GM21515 (cell line): ENCODE results near the gene ZNF385B.

Source experiments
- ATAC-seq: cut with Tn5 transposase; IDR thresholded peaks from one replicate; pipeline ENCODE4 v1.9.1; 2021; ENCODE audit not compliant: unreplicated experiment

ZNF385B gene

DNA sequence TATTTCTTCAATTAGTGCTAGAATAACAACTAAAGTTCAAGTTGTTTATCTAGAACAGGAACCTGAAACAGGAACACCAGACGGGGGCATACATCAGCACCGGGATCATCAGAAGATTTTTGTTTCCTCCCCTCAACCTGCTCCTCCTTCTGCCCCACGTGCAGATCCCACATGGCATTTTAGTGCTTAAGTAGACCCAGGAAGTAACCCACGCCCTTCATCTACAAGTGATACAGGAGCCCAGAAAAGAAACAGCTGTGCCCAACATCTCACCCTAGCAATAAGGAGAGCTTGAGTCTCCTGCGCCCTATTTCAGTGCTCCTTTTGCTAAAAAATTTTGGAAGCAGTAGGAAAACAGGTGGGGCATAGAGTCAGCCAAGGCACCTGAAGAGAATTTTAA lies 5.2 kb downstream of the ZNF385B start:
- ATAC-seq: no peak

GRCh38 chr2:179855673-179856072 lies 5.7 kb downstream of the ZNF385B start:
- ATAC-seq: no peak

DNA sequence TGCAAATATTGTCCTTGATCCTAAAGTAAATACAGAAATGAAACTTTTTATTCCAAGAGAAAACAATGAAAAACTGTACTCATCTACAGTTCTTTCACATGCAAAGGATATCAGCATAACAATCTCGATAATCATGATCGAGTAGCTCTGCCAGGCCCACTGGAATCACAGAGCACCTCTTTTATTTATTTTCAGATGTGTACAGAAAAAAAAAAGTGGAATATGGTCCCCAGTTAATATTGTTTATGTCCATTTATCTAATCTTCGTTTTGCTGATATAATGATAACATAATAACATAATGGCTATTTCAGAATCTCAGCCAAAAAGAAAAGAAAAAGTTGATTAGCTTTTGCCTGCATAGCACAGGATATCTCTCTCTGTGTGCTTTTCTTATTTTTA lies 6.5 kb downstream of the ZNF385B start:
- ATAC-seq: no peak

GRCh38 chr2:179853108-179853507 lies 8.3 kb downstream of the ZNF385B start:
- no peak for ATAC-seq

DNA sequence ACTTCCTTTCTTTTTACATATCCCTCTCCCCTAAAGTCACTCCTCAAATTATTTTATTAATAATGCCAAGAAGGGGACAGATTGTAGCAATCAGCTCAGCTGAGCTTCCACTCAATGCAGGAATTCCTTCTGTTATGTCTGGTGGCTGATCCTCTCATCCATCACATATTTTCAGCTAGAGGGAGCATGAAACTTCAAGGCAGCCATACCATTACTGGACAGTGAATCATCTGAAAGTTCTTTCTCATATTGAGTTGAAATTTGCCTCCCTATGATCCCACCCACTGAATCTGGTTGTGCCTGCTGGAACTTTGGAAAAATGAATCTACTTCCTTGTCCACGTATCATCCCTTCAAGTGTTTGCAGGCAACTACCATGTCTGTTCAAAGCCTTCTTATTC lies 11.2 kb downstream of the ZNF385B start:
- ATAC-seq: no peak

GRCh38 chr2:179849719-179850118 lies 11.7 kb downstream of the ZNF385B start:
- ATAC-seq: no peak

GRCh38 chr2:179843541-179843940 lies 17.9 kb downstream of the ZNF385B start:
- ATAC-seq: no peak

DNA sequence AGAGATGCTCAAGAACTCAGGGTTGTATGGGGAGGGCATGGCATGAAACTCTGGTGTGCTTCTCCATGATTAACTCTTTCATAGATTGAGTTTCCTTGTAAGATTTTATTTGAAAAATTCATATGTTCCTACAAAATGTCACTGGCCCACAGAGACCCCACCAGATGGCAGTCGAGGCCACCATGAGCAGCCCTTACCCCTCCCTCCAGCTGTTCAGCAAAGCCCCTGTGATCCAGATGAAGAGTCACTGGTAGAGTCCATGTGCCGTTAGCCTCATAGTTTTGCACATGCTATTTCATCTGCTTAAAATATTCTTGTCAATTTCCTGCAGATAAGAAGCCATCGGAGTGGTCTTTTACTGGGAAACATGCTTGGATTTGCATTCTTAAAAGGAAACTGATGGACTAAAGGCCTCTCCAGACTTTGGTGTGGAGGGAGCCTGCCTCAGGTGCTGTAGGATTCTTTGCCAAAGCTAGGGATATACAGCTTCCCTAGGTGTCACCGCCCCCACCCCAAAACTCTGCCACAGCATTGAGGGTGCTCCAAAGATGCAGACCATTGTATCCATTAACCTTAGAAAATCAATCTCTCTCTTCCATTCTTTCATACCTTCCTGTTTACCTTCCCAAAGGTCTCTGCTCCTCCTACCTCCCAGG lies 18.8 kb downstream of the ZNF385B start:
- ATAC-seq: no peak

- no peak for ATAC-seq
Measured at GRCh38 chr2:179840840-179841239, 20.6 kb downstream of the ZNF385B start.

DNA sequence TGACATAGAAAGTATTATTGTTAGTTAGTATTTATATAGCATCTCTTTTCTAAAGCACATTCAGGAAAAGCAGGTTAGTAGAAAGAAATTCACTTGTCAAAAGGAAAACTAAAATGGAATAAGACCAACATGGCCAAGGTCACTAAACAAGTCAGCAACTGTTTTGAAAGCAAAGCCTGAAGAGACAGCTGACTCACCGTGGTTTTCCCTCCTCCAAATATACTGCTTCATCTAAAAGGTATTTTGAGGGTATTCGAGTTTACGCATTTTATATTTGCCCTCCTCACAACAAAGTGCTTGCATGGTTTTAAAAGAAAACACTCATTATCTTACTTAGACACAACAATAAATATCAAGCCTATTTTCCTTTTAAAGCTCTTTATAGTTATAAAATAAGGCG lies 24.0 kb downstream of the ZNF385B start:
- no peak for ATAC-seq

- no peak for ATAC-seq
Measured at GRCh38 chr2:179830043-179830787, 31.2 kb downstream of the ZNF385B start.

GRCh38 chr2:179826297-179826696 lies 35.1 kb downstream of the ZNF385B start:
- no peak for ATAC-seq

GRCh38 chr2:179825494-179825893 lies 35.9 kb downstream of the ZNF385B start:
- ATAC-seq: no peak

DNA sequence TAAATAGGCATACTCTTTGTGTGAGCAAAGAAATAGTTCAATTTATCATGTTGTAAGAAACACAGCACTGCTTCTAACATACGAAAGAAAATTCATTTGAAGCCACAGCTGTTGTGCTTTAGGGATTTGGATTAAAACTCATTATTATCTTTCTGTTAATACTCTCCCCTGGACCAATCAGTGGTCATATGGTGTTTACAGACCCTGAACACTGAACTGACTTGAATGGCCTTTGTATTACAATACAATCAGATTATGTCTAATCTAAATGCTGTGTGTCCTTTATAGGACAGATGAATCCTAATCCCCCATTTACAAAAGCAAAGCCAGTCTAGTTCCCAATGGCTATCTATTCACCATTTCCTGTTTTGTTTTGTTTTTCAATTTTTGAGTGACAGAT lies 36.5 kb downstream of the ZNF385B start:
- no peak for ATAC-seq

GRCh38 chr2:179822540-179822939 lies 38.9 kb downstream of the ZNF385B start:
- no peak for ATAC-seq

DNA sequence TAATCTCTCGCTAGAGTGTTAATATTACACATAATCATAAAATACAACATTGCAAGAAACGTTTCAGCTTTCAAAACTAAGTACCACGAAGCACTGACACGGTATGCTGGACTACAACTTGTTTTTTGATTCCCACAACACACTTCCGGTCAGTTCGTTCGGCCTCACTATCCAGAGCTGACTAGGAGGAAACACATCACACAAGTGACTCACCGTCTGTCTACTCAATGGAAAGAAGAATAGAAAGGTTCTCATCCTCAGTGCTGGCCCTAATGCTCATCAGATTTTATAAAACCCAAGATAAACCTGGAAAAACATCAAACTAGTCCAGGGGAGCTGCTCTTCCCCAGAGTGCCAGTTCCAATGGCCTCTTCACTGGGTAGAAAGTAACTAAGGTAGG lies 42.9 kb downstream of the ZNF385B start:
- no peak for ATAC-seq

DNA sequence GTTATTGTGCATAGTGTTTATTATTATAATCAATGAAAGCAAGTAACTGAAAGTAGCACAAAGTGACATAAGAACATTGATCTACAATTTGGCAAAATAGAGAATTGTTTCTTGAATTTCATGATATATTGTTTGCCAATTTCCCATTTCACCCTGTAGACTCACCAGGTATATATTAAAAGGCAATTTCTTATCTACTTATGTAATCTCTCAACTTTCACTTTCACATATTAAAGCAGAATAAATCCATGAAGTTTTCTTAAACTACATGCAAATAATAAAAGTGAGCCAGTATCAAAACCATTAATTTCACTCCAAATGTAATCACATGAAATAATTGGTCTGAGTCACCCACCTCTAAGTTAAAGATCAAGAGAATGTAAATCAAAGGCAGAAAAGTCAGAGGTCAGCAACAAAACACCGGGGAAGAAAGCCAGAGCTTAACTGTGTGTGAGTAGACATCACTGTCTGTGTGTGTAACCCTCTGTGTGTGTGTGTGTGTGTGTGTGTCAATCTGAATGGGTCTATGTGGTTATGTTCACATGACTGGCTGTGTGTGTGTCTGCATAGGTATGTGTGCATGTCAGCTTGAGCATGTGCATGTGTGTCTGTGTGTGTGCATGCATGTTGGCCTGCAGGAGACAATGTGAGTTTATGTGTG lies 44.1 kb downstream of the ZNF385B start:
- ATAC-seq: no peak

GRCh38 chr2:179814050-179814449 lies 47.4 kb downstream of the ZNF385B start:
- no peak for ATAC-seq

DNA sequence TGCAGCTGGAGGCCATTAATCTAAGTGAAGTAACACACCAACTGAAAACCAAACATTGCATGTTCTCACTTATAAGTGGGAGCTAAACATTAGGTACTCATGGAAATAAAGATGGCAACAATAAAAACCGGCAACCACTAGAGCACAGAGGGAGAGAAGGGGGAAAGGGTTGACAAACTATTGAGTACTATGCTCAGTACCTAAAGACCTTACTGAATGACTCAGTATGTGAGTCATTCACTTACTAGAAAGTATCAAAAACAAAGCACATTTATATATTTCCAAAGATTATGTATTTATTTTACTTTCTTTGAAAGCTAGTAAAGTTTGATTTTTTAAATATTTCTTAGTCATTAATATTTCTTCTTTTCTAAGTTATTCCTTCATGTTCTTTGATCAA lies 48.9 kb downstream of the ZNF385B start:
- no peak for ATAC-seq

GRCh38 chr2:179811042-179811441 lies 50.4 kb downstream of the ZNF385B start:
- no peak for ATAC-seq

- no peak for ATAC-seq
Measured at GRCh38 chr2:179809606-179810005, 51.8 kb downstream of the ZNF385B start.

DNA sequence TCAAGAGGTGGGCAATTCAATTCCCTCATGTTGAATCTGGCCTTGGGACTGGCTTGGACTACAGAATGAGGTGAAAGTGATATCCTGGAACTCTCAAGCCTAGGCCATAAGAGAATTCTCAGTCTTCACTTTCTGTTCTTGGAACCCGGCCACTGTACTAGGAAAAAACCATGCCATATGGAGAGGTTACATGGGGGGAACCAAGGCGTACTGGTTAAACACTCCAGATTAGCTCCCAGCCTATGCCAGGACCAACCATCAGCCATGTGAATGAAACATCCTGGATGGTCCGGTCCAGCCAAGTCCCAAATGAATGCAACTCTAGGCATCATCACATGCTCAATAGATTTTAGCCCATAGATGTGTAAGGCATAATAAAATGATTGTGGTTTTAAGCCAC lies 56.4 kb downstream of the ZNF385B start:
- no peak for ATAC-seq
